IPS-15b (cell line): ENCODE measurements around the gene DLGAP4.

ENCODE experiments used
- H3K27me3 ChIP-seq: one replicate; pipeline ENCODE4 v1.6.1; 2013; ENCODE audit warnings: low read length; ENCODE audit not compliant: control insufficient read depth, insufficient read depth
- H3K36me3 ChIP-seq: one replicate; pipeline ENCODE4 v1.6.1; 2013; ENCODE audit warnings: low read length; ENCODE audit not compliant: control insufficient read depth, insufficient read depth
- H3K4me1 ChIP-seq: one replicate; pipeline ENCODE4 v1.6.1; 2013; ENCODE audit warnings: mild to moderate bottlenecking, low read length; ENCODE audit not compliant: control insufficient read depth, insufficient read depth
- H3K4me3 ChIP-seq: one replicate; pipeline ENCODE4 v1.5.1; 2013; ENCODE audit warnings: low read depth, low read length
- H3K9ac ChIP-seq: one replicate; pipeline ENCODE4 v1.6.1; 2013; ENCODE audit warnings: low read depth, mild to moderate bottlenecking, low read length
- H3K9me3 ChIP-seq: one replicate; pipeline ENCODE4 v1.6.1; 2013; ENCODE audit warnings: mild to moderate bottlenecking, low read length; ENCODE audit not compliant: control insufficient read depth, insufficient read depth

The DLGAP4 gene

GRCh38 chr20:36485286-36485685 is 179.1 kb downstream of the DLGAP4 start:
- no peak overlapping the region for H3K4me3 ChIP-seq
- H3K27me3 ChIP-seq = no peaks in the 10 kb centered on the region
- no peaks in the 10 kb centered on the region for H3K4me1 ChIP-seq
- H3K9ac ChIP-seq = no peak overlapping the region
- H3K9me3 ChIP-seq = no peaks in the 10 kb centered on the region
- no peaks in the 10 kb centered on the region for H3K36me3 ChIP-seq

DNA sequence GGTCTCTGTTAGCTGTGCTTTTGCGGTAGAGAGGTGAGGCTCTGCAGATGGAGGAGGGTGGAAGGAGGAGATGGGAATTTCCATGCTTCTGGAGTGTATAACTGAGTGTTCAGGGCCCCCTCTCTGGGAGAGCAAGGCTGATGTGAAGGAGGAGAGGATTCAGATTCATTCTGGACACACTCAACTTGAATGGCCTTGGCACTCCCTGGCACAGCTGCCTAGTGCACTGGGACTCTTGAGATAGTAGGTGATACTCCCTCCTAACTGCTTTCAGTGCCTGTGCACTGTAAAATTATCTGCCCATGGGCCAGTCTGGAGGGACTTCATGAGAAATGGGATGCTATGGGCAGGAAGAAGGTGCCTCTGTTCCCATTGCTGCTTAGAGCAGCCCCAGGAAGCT is 180.9 kb downstream of the DLGAP4 start:
- Histone ChIP-seq H3K27me3 (no peaks in the 10 kb centered on the region), H3K36me3 (no peaks in the 10 kb centered on the region), H3K9me3 (no peaks in the 10 kb centered on the region), H3K4me3 (no peak overlapping the region), H3K9ac (no peak overlapping the region), H3K4me1 (no peaks in the 10 kb centered on the region)

- H3K4me3 ChIP-seq = no peak overlapping the region
- no peaks in the 10 kb centered on the region for H3K27me3 ChIP-seq
- H3K9ac ChIP-seq = no peak overlapping the region
- peaks cover 2% of the 10 kb centered on the region for H3K36me3 ChIP-seq
- no peaks in the 10 kb centered on the region for H3K4me1 ChIP-seq
- no peaks in the 10 kb centered on the region for H3K9me3 ChIP-seq
Measured at GRCh38 chr20:36490191-36490590, 184.1 kb downstream of the DLGAP4 start.

GRCh38 chr20:36491901-36492617 is 185.9 kb downstream of the DLGAP4 start:
- H3K36me3 ChIP-seq = peaks cover 12% of the 10 kb centered on the region
- H3K4me3 ChIP-seq = no peak overlapping the region
- H3K9me3 ChIP-seq = no peaks in the 10 kb centered on the region
- no peaks in the 10 kb centered on the region for H3K4me1 ChIP-seq
- H3K27me3 ChIP-seq = no peaks in the 10 kb centered on the region
- peak overlapping the region; percentile 65 for H3K9ac ChIP-seq

DNA sequence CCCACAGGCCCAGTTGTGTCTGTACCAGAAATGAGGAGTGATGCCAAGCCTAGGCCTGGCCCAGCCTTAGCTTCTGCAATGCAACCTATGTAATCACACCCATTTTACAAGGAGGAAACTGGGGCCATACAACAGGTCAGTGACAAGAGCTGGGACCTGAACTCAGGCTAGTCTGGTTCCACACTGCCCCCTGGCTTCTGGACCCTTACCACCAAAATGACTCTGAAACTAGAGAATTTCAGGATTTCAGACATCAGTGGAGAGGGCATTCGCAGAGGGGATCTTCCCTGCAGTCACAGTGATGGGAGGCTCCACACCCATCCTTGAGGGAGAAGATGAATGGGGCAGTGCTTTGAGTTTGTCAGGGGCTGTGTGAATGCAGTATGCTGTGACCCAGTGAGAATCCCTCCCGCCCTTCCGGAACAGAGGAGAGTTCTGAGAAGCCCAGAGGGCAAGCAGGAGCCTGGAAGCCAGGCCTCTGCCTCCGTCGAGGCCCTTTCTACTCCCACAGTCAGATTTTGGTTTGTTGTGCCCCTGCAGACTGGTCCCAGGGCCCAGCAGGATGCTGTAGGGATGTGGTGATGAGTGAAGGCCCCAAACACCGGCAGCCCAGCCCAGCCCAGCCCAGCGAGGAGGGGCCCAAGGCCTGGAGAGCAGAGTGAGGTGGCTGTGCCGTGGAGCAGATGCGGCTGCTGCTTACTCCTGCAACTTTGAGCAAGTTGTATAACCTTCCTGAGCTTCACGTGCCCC is 187.1 kb downstream of the DLGAP4 start:
- H3K9ac ChIP-seq = peak overlapping the region; percentile 24

GRCh38 chr20:36493801-36494114 is 187.6 kb downstream of the DLGAP4 start:
- Histone ChIP-seq H3K36me3 (peaks cover 23% of the 10 kb centered on the region), H3K4me1 (no peaks in the 10 kb centered on the region), H3K27me3 (no peaks in the 10 kb centered on the region), H3K4me3 (no peak overlapping the region), H3K9ac (peak overlapping the region; percentile 24), H3K9me3 (no peaks in the 10 kb centered on the region)

More for the DNA sequence above, 187.1 kb downstream of the DLGAP4 start:
- no peaks in the 10 kb centered on the region for H3K27me3 ChIP-seq
- H3K36me3 ChIP-seq = peaks cover 19% of the 10 kb centered on the region
- no peak overlapping the region for H3K4me3 ChIP-seq
- no peaks in the 10 kb centered on the region for H3K9me3 ChIP-seq
- no peaks in the 10 kb centered on the region for H3K4me1 ChIP-seq

- no peak overlapping the region for H3K9ac ChIP-seq
- H3K4me3 ChIP-seq = no peak overlapping the region
- no peaks in the 10 kb centered on the region for H3K9me3 ChIP-seq
- no peaks in the 10 kb centered on the region for H3K4me1 ChIP-seq
- H3K27me3 ChIP-seq = no peaks in the 10 kb centered on the region
- peaks cover 33% of the 10 kb centered on the region for H3K36me3 ChIP-seq
Measured at GRCh38 chr20:36496707-36497669, 190.8 kb downstream of the DLGAP4 start.

GRCh38 chr20:36497856-36498255 is 191.7 kb downstream of the DLGAP4 start:
- Histone ChIP-seq H3K9me3 (no peaks in the 10 kb centered on the region), H3K4me3 (no peak overlapping the region), H3K27me3 (no peaks in the 10 kb centered on the region), H3K9ac (no peak overlapping the region), H3K36me3 (peaks cover 33% of the 10 kb centered on the region), H3K4me1 (no peaks in the 10 kb centered on the region)

GRCh38 chr20:36498386-36499179 is 192.4 kb downstream of the DLGAP4 start:
- Histone ChIP-seq H3K4me3 (no peak overlapping the region), H3K36me3 (peaks cover 33% of the 10 kb centered on the region), H3K9ac (no peak overlapping the region), H3K4me1 (no peaks in the 10 kb centered on the region), H3K9me3 (no peaks in the 10 kb centered on the region), H3K27me3 (no peaks in the 10 kb centered on the region)

DNA sequence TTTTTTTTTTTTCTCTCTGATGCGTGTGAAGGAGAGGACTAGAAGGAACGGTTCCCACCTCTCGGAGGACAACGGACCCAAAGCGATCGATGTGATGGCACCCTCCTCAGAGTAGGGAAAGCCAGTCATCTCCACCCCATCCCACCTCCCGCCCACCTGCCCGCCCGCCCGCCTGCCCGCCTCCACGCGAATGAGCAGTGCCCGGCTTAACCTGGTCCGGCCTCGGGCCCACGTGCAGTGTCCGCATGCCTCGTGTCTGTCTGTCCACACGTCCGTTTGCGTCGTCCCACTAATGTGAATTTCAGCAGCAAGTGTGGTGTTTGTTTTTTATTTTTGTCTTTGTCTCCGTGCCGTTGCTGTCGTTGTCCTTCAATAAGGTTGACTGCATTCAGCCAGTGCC is 193.1 kb downstream of the DLGAP4 start:
- no peaks in the 10 kb centered on the region for H3K9me3 ChIP-seq
- H3K36me3 ChIP-seq = peaks cover 31% of the 10 kb centered on the region
- no peak overlapping the region for H3K4me3 ChIP-seq
- no peak overlapping the region for H3K9ac ChIP-seq
- no peaks in the 10 kb centered on the region for H3K4me1 ChIP-seq
- H3K27me3 ChIP-seq = no peaks in the 10 kb centered on the region
